HEK293 (cell line): ENCODE data around the gene CDH5.

Source experiments
- ATF2 ChIP-seq: fragments of 450-650 bp; formaldehyde crosslinking; IDR thresholded peaks from 2 replicates; pipeline ENCODE4 v1.5.1; 2016; ENCODE audit warnings: missing biosample characterization, missing genetic modification characterization, low read depth
- EGR2 ChIP-seq: fragments of 450-650 bp; formaldehyde crosslinking; IDR thresholded peaks from 2 replicates; pipeline ENCODE4 v1.5.1; 2016; ENCODE audit warnings: low read depth, missing biosample characterization, missing genetic modification characterization
- GLIS2 ChIP-seq: fragments of 450-650 bp; formaldehyde crosslinking; IDR thresholded peaks from 2 replicates; pipeline ENCODE4 v1.5.1; 2016; ENCODE audit warnings: missing biosample characterization, missing genetic modification characterization
- HOXD13 ChIP-seq: sonication (generic); formaldehyde crosslinking; IDR thresholded peaks from 2 replicates; pipeline ENCODE4 v1.8.0; 2022; ENCODE audit warnings: missing genetic modification reagents, borderline replicate concordance
- INSM2 ChIP-seq: fragments of 450-650 bp; formaldehyde crosslinking; IDR thresholded peaks from 2 replicates; pipeline ENCODE4 v1.5.1; 2016; ENCODE audit warnings: missing biosample characterization, missing genetic modification characterization
- KLF1 ChIP-seq: fragments of 450-650 bp; formaldehyde crosslinking; IDR thresholded peaks from 2 replicates; pipeline ENCODE4 v1.5.1; 2016; ENCODE audit warnings: missing biosample characterization, missing genetic modification characterization
- KLF16 ChIP-seq: fragments of 450-650 bp; formaldehyde crosslinking; IDR thresholded peaks from 2 replicates; pipeline ENCODE4 v1.5.1; 2017; ENCODE audit warnings: missing biosample characterization, missing genetic modification characterization
- REPIN1 ChIP-seq: fragments of 450-650 bp; formaldehyde crosslinking; IDR thresholded peaks from 2 replicates; pipeline ENCODE4 v1.5.1; 2017; ENCODE audit warnings: missing biosample characterization, missing genetic modification characterization, low read depth
- ZBTB26 ChIP-seq: fragments of 450-650 bp; formaldehyde crosslinking; optimal IDR thresholded peaks from 2 replicates; pipeline ENCODE3; 2016; ENCODE audit warnings: missing biosample characterization, mild to moderate bottlenecking, missing genetic modification characterization
- ZEB2 ChIP-seq: fragments of 450-650 bp; formaldehyde crosslinking; IDR thresholded peaks from 2 replicates; pipeline ENCODE4 v1.5.1; 2016; ENCODE audit warnings: missing biosample characterization, missing genetic modification characterization
- ZFHX2 ChIP-seq: fragments of 450-650 bp; formaldehyde crosslinking; conservative IDR thresholded peaks from 2 replicates; pipeline ENCODE4 v1.5.1; 2016; ENCODE audit warnings: missing biosample characterization, missing genetic modification characterization
- ZFP37 ChIP-seq: fragments of 450-650 bp; formaldehyde crosslinking; IDR thresholded peaks from 2 replicates; pipeline ENCODE4 v1.5.1; 2016; ENCODE audit warnings: missing biosample characterization, missing genetic modification characterization
- ZNF221 ChIP-seq: fragments of 450-650 bp; formaldehyde crosslinking; IDR thresholded peaks from 2 replicates; pipeline ENCODE4 v1.5.1; 2017; ENCODE audit warnings: missing biosample characterization, missing genetic modification characterization, borderline replicate concordance
- ZNF23 ChIP-seq: fragments of 450-650 bp; formaldehyde crosslinking; IDR thresholded peaks from 2 replicates; pipeline ENCODE4 v1.5.1; 2016; ENCODE audit warnings: missing biosample characterization, missing genetic modification characterization, borderline replicate concordance
- ZNF366 ChIP-seq: fragments of 450-650 bp; formaldehyde crosslinking; conservative IDR thresholded peaks from 2 replicates; pipeline ENCODE4 v1.5.1; 2016; ENCODE audit warnings: missing biosample characterization, missing genetic modification characterization
- ZNF433 ChIP-seq: fragments of 450-650 bp; formaldehyde crosslinking; IDR thresholded peaks from 2 replicates; pipeline ENCODE4 v1.5.1; 2016; ENCODE audit warnings: missing biosample characterization, missing genetic modification characterization, low read depth
- ZNF514 ChIP-seq: fragments of 450-650 bp; formaldehyde crosslinking; IDR thresholded peaks from 2 replicates; pipeline ENCODE4 v1.5.1; 2016; ENCODE audit warnings: missing biosample characterization, missing genetic modification characterization
- ZNF529 ChIP-seq: fragments of 450-650 bp; formaldehyde crosslinking; IDR thresholded peaks from 2 replicates; pipeline ENCODE4 v1.5.1; 2017; ENCODE audit warnings: missing genetic modification characterization, missing biosample characterization; ENCODE audit not compliant: insufficient replicate concordance
- ZNF544 ChIP-seq: fragments of 450-650 bp; formaldehyde crosslinking; IDR thresholded peaks from 2 replicates; pipeline ENCODE4 v1.5.0; 2017; ENCODE audit warnings: missing biosample characterization, missing genetic modification characterization
- ZNF626 ChIP-seq: fragments of 450-650 bp; sonication (Bioruptor Pico); formaldehyde crosslinking; IDR thresholded peaks from 2 replicates; pipeline ENCODE4 v1.5.1; 2018; ENCODE audit warnings: missing biosample characterization, missing genetic modification characterization, inconsistent platforms
- ZNF639 ChIP-seq: fragments of 450-650 bp; formaldehyde crosslinking; IDR thresholded peaks from 2 replicates; pipeline ENCODE4 v1.5.1; 2016; ENCODE audit warnings: missing biosample characterization, missing genetic modification characterization
- ZNF76 ChIP-seq: fragments of 450-650 bp; formaldehyde crosslinking; IDR thresholded peaks from 2 replicates; pipeline ENCODE4; 2016; ENCODE audit warnings: low read depth, missing biosample characterization, missing genetic modification characterization, borderline replicate concordance
- ZNF768 ChIP-seq: fragments of 450-650 bp; formaldehyde crosslinking; IDR thresholded peaks from 2 replicates; pipeline ENCODE4 v1.5.1; 2018; ENCODE audit warnings: missing biosample characterization, mild to moderate bottlenecking, missing genetic modification characterization
- TF ChIP-seq, protein P1 (sequence below): fragments of 450-650 bp; formaldehyde crosslinking; IDR thresholded peaks from 2 replicates; pipeline ENCODE4 v1.5.1; 2016; ENCODE audit warnings: missing biosample characterization, missing genetic modification characterization
- TF ChIP-seq, protein P2 (sequence below): fragments of 450-650 bp; formaldehyde crosslinking; IDR thresholded peaks from 2 replicates; pipeline ENCODE4 v1.5.1; 2016; ENCODE audit warnings: missing biosample characterization, missing genetic modification characterization
- TF ChIP-seq, protein P3 (sequence below): fragments of 450-650 bp; formaldehyde crosslinking; IDR thresholded peaks from 2 replicates; pipeline ENCODE4 v1.5.1; 2016; ENCODE audit warnings: missing biosample characterization, missing genetic modification characterization

Gene CDH5

GRCh38 chr16:66426112-66427035 lies 59.9 kb downstream of the CDH5 start (continued):
- TF ChIP-seq GLIS2 (tag by site-specific recombination) (peak; percentile 38; the same call in 1 of the 2 replicates), ZNF76 (tag by site-specific recombination) (no peak), ZBTB26 (tag by site-specific recombination) (peak; percentile 41), HOXD13 (CRISPR knock-in tag) (no peak), ZNF529 (tag by site-specific recombination) (no peak), ZNF768 (tag by site-specific recombination) (no peak), EGR2 (tag by site-specific recombination) (peak; percentile 24; the same call in 1 of the 2 replicates), ZNF23 (no peak), ZNF433 (no peak), ZNF626 (tag by site-specific recombination) (no peak), ZNF544 (tag by site-specific recombination) (no peak), REPIN1 (tag by site-specific recombination) (no peak), ZFP37 (tag by site-specific recombination) (no peak), ATF2 (no peak), ZNF366 (tag by site-specific recombination) (no peak), ZFHX2 (peak; percentile 74), KLF16 (tag by site-specific recombination) (no peak), ZNF639 (tag by site-specific recombination) (no peak), ZNF221 (tag by site-specific recombination) (no peak), INSM2 (tag by site-specific recombination) (no peak), ZNF514 (no peak), KLF1 (tag by site-specific recombination) (peak; percentile 44; the same call in 1 of the 2 replicates), ZEB2 (tag by site-specific recombination) (no peak)
- TF ChIP-seq, protein P1, sequence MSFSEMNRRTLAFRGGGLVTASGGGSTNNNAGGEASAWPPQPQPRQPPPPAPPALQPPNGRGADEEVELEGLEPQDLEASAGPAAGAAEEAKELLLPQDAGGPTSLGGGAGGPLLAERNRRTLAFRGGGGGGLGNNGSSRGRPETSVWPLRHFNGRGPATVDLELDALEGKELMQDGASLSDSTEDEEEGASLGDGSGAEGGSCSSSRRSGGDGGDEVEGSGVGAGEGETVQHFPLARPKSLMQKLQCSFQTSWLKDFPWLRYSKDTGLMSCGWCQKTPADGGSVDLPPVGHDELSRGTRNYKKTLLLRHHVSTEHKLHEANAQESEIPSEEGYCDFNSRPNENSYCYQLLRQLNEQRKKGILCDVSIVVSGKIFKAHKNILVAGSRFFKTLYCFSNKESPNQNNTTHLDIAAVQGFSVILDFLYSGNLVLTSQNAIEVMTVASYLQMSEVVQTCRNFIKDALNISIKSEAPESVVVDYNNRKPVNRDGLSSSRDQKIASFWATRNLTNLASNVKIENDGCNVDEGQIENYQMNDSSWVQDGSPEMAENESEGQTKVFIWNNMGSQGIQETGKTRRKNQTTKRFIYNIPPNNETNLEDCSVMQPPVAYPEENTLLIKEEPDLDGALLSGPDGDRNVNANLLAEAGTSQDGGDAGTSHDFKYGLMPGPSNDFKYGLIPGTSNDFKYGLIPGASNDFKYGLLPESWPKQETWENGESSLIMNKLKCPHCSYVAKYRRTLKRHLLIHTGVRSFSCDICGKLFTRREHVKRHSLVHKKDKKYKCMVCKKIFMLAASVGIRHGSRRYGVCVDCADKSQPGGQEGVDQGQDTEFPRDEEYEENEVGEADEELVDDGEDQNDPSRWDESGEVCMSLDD (tag by site-specific recombination) = no peak
- TF ChIP-seq, protein P2, sequence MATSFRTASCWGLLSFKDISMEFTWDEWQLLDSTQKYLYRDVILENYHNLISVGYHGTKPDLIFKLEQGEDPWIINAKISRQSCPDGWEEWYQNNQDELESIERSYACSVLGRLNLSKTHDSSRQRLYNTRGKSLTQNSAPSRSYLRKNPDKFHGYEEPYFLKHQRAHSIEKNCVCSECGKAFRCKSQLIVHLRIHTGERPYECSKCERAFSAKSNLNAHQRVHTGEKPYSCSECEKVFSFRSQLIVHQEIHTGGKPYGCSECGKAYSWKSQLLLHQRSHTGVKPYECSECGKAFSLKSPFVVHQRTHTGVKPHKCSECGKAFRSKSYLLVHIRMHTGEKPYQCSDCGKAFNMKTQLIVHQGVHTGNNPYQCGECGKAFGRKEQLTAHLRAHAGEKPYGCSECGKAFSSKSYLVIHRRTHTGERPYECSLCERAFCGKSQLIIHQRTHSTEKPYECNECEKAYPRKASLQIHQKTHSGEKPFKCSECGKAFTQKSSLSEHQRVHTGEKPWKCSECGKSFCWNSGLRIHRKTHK (tag by site-specific recombination) = no peak
- TF ChIP-seq, protein P3, sequence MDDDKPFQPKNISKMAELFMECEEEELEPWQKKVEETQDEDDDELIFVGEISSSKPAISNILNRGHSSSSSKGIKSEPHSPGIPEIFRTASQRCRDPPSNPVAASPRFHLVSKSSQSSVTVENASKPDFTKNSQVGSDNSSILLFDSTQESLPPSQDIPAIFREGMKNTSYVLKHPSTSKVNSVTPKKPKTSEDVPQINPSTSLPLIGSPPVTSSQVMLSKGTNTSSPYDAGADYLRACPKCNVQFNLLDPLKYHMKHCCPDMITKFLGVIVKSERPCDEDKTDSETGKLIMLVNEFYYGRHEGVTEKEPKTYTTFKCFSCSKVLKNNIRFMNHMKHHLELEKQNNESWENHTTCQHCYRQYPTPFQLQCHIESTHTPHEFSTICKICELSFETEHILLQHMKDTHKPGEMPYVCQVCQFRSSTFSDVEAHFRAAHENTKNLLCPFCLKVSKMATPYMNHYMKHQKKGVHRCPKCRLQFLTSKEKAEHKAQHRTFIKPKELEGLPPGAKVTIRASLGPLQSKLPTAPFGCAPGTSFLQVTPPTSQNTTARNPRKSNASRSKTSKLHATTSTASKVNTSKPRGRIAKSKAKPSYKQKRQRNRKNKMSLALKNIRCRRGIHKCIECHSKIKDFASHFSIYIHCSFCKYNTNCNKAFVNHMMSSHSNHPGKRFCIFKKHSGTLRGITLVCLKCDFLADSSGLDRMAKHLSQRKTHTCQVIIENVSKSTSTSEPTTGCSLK (tag by site-specific recombination) = no peak
